Measurements from ENCODE around the gene POFUT2.

Gene POFUT2

DNA sequence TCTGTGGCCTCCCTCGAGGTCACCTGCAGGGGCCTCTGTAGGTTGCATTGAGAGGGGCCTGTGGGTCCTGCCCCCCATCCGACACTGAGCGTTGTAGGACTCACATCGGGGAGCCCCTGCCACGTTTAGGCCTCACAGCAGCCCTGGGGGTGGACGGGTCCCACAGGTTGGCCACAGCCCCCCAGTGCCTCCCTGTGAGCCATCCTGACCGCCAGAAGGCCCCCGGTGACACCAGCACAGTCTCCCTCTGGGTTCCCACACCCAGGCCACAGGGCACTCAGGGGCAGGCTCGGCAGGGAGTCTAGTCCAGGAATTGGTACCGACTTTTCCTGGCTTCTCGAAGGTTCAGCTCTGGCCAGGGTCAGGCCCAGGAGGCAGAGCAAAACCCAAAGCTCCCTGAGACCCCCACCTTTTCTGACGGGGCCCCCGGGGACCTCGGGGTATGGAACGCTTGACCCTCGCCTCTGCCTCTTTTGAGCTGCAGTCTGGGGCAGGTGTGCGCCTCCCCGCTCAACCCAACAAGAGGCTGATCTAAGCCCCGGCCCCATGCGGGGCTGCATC lies 13.9 kb upstream of the POFUT2 start:
- H3K4me3 ChIP-seq (ENCODE audit: low read depth, low read length), result no peak overlapping the region
- TF ChIP-seq, protein P1, sequence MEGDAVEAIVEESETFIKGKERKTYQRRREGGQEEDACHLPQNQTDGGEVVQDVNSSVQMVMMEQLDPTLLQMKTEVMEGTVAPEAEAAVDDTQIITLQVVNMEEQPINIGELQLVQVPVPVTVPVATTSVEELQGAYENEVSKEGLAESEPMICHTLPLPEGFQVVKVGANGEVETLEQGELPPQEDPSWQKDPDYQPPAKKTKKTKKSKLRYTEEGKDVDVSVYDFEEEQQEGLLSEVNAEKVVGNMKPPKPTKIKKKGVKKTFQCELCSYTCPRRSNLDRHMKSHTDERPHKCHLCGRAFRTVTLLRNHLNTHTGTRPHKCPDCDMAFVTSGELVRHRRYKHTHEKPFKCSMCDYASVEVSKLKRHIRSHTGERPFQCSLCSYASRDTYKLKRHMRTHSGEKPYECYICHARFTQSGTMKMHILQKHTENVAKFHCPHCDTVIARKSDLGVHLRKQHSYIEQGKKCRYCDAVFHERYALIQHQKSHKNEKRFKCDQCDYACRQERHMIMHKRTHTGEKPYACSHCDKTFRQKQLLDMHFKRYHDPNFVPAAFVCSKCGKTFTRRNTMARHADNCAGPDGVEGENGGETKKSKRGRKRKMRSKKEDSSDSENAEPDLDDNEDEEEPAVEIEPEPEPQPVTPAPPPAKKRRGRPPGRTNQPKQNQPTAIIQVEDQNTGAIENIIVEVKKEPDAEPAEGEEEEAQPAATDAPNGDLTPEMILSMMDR (IDR thresholded peaks at IDR 0.05; ENCODE audit: insufficient read depth, low read depth, low read length, missing control alignments), result no peak
- no peak for DNase-seq (ENCODE audit: low read depth)

DNA sequence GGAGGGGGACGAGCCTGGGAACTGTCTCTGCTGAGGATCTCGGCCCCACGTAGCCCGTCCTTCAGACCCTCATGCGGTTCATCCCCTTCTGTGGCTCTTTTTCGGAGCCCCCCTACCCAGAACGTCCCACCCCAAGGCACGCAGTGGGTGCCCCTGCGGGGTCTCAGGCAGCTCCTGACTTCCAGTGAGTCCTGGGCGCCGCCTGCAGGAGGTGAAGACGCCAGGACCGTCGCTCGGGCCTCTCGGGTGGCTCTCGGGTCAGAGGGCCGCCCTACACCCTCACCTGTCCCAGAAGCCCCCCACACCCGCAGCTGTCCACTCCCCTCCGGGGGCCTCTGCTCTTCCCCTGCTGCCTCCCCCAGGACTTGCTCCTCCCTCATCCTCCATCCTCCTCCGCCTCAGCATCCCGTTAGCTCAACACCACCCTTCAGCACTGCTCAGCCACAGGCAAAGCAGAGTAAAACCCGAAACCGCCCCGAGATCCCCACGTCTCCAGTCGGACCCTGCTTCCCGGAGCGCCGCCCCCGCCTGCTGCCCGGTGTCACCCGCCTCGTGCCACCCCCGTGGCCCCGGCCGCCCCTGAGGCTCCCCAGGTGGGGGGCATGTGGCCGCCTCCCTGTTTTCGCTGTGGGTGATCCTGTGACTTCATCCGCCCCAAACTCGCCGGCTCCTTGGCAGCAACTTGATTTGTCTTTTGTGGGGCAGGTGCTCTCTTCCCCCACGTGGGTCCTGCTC lies 13.3 kb upstream of the POFUT2 start:
- TF ChIP-seq, protein P1 (IDR thresholded peaks at IDR 0.05; ENCODE audit: insufficient read depth, low read depth, low read length, missing control alignments), result no peak
- no peak overlapping the region for H3K4me3 ChIP-seq (ENCODE audit: low read depth, low read length)
- DNase-seq (ENCODE audit: low read depth), result no peak

DNA sequence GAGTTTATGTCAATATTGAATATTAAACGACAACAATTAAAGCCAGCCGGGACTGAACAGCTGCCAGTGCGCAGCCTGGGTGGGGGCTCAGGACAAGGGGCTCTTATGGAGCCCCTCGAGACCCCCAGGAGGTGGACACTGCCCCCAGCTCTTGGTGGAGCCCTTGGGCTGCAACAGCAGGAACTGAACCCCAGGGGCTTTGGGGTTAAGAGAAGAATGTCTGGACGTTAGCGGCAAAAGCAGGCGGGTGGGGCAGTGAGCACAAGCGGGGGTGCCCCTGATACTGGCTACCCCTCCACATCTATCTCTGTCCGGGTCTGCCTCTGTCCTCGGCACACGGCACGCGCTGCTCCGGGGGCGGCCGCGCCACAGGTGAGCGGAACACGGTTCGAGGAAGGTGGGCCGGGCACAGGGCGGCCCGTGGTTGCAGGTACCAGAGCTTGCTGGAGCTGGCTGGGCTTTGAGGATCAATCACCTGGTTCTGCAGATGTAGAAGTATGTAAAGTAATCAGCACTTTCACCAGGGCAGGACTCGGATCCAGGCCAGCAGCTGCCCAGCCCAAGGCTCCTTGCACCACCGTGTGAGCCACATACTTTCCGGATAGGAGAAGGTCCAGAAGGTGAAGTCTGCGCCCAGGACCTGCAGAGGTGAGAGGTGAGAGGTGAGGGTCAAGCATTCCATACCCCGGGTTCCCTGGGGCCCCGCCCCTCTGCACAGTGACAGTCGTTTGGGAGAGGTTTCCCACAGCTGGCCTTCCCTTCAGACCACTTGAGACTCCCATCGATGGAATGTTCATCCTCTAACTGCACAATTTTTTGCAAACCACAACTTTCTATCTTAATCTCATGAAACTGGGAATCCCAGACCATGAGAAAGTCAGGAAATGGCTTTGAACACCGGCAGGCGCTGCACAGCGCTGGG lies 12.4 kb upstream of the POFUT2 start:
- no peak for DNase-seq (ENCODE audit: low read depth)
- TF ChIP-seq, protein P1 (IDR thresholded peaks at IDR 0.05; ENCODE audit: insufficient read depth, low read depth, low read length, missing control alignments), result no peak
- no peak overlapping the region for H3K4me3 ChIP-seq (ENCODE audit: low read depth, low read length)

DNA sequence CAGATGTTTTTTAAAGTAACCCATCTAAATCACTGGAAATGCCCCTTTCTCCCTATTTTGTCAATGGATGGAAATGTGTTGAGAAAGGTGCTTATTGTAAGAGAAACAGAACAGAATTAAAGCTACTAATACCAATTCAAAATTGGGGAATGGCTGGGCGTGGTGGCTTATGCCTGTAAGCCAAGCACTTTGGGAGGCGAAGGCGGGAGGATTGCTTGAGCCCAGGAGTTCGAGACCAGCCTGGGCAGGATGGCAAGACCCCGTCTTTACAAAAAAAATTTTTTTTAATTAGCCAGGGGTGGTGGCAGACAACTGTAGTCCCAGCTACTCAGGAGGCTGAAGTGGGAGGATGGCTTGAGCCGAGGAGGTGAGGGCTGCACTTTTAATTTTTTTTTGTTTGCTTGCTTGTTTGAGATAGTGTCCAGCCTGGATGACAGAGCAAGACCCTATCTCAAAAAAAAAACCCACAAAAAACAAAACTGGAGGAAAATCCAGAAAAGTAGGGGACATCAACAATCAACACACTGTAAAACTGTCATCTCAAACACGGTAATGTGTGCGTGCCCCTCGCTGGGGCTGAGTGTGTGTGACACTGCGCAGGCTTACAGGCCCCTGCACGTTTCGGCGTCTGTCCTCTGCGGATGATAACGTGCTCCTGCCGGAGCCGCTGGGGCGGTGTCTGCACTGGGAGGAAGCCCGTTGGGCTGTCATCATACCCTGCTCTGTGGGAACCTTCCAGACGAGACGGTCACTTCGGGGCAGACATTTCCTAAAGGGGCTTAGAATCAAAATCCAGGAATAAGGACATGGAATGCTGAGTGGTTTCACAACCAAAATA lies 11.6 kb upstream of the POFUT2 start:
- no peak for DNase-seq (ENCODE audit: low read depth)
- TF ChIP-seq, protein P1 (IDR thresholded peaks at IDR 0.05; ENCODE audit: insufficient read depth, low read depth, low read length, missing control alignments), result no peak
- no peak overlapping the region for H3K4me3 ChIP-seq (ENCODE audit: low read depth, low read length)

DNA sequence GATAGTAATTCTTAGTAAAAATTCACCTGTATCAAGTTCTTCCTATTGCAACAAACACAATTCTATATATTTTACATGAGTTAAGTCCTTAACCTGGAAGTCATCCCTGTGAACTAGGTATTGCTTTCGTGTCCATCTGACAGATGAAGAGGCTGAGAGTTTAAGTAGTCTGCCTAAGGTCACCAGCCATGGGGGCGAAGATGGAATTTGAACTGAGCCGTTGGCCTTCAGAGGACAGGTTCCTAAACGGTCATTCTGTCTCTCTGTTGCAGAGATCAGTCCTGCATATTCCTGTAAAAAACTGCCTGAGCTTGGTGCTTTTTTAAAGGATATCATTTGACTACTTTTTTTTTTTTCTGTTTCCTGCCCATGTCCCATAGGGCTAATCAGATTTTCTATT lies 10.2 kb upstream of the POFUT2 start:
- H3K4me3 ChIP-seq (ENCODE audit: low read depth, low read length), result no peak overlapping the region
- DNase-seq (ENCODE audit: low read depth), result no peak
- TF ChIP-seq, protein P1 (IDR thresholded peaks at IDR 0.05; ENCODE audit: insufficient read depth, low read depth, low read length, missing control alignments), result no peak

DNA sequence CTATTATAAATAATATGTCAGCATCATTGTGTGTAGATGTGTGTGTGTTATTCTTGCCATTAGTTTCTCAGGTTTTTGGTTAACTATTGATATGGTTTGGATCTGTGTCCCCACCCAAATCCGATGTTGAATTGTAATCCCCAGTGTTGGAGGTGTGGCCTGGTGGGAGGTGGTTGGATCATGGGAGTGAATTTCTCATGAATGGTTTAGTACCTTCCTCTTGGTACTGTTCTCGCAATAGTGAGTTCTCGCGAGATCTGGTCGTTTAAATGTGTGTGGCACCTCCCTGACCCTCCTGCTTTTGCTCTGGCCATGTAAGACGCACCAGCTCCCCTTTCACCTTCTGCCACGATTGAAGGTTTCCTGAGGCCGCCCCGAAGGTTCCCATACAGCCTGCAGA lies 9.6 kb upstream of the POFUT2 start:
- no peak for DNase-seq (ENCODE audit: low read depth)
- H3K4me3 ChIP-seq (ENCODE audit: low read depth, low read length), result no peak overlapping the region
- TF ChIP-seq, protein P1 (IDR thresholded peaks at IDR 0.05; ENCODE audit: insufficient read depth, low read depth, low read length, missing control alignments), result no peak
